CD4-positive, alpha-beta T cell treated with Interleukin-17A for 4 hours (primary cell): ENCODE data around the gene HYKK.
"Not testable (repeated sequence)": the region's sequence is repeated elsewhere in the genome, so short reads cannot be mapped to it uniquely, and the experiment has no call there.

Source experiments
- DNase-seq: peaks from one replicate; pipeline ENCODE4 v3.0.0-alpha.2; 2020; ENCODE audit warnings: mixed read lengths

Gene HYKK

GRCh38 chr15:78540871-78541743 lies 33.7 kb downstream of the HYKK start:
- DNase-seq: no peak

- DNase-seq: no peak
Measured at GRCh38 chr15:78541744-78542034, 34.3 kb downstream of the HYKK start.

GRCh38 chr15:78542647-78543046 lies 35.3 kb downstream of the HYKK start:
- no peak for DNase-seq

- DNase-seq: no peak
Measured at GRCh38 chr15:78550194-78550593, 42.8 kb downstream of the HYKK start.

- DNase-seq: no peak
Measured at GRCh38 chr15:78550815-78551214, 43.4 kb downstream of the HYKK start.

- DNase-seq: no peak
Measured at GRCh38 chr15:78551902-78552301, 44.5 kb downstream of the HYKK start.

- no peak for DNase-seq
Measured at GRCh38 chr15:78552597-78552996, 45.2 kb downstream of the HYKK start.

- DNase-seq: not testable (repeated sequence)
Measured at GRCh38 chr15:78560201-78560600, 52.8 kb downstream of the HYKK start.

GRCh38 chr15:78561490-78561889 lies 54.1 kb downstream of the HYKK start:
- no peak for DNase-seq

GRCh38 chr15:78563092-78563491 lies 55.7 kb downstream of the HYKK start:
- DNase-seq: no peak

GRCh38 chr15:78564743-78565096 lies 57.3 kb downstream of the HYKK start:
- DNase-seq: no peak

GRCh38 chr15:78565097-78565950 lies 57.9 kb downstream of the HYKK start, which contains the start of gene CHRNA5:
Gene CHRNA5 (plus strand): TSS chr15:78565520. CDS start chr15:78565720, 200 bp downstream.
- DNase-seq: peak; percentile 78

- no peak for DNase-seq
Measured at GRCh38 chr15:78565951-78566774, 58.8 kb downstream of the HYKK start.

- no peak for DNase-seq
Measured at GRCh38 chr15:78567531-78567930, 60.2 kb downstream of the HYKK start.

- DNase-seq: no peak
Measured at GRCh38 chr15:78570710-78571109, 63.3 kb downstream of the HYKK start.

GRCh38 chr15:78571382-78571781 lies 64.0 kb downstream of the HYKK start:
- DNase-seq: no peak

- DNase-seq: no peak
Measured at GRCh38 chr15:78573416-78573815, 66.0 kb downstream of the HYKK start.

GRCh38 chr15:78574944-78575343 lies 67.6 kb downstream of the HYKK start:
- DNase-seq: no peak
